Globus pallidus (tissue), 1 donor: ENCODE results near the gene SPECC1L.
A peak's percentile ranks its signal among the peaks of the same experiment; 100 is the strongest.

Experiments used
- DNase-seq: peaks from one replicate; pipeline ENCODE4 v3.0.0-alpha.2; 2015; ENCODE audit warnings: low spot score

Gene SPECC1L

GRCh38 chr22:24322522-24322921 lies 51.9 kb downstream of the SPECC1L start:
- DNase-seq, result no peak

DNA sequence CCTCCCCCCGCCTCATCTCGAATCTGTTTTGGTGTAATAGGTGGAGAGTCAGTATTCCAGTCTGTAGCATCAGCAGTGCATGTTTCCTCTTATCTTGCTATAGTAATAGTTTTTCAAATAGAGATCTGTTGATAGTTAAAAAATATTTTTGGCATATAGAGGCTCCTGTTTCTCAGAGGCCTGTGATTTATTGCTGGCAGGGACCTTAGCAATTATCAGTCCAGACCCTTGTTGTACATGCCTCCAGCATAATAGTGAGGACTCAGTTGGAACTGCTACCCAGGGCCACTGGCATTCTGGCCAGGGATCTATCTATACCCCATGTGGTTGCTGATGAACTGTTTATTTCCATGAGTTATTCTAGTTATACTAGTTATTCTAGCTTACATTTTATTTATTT lies 52.6 kb downstream of the SPECC1L start:
- no peak for DNase-seq

DNA sequence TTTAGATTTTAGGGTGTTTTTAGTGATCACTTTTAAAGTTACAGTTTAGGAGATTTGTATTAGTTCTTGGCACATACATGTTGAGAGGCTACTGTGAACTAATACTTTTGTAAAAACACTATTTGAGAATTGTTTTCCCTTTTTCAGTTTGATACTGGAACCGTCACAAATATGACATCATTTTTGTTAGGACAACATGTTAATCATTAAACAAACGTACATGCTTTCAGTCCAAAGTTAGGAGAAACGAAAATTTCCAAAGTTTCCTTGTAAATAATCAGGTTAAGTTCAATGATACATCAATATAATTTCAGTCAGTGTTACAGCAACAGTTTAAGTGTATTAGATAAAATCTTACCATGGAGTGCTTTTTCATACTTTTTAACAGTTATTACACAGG lies 53.1 kb downstream of the SPECC1L start:
- DNase-seq, result no peak

GRCh38 chr22:24324137-24324536 lies 53.5 kb downstream of the SPECC1L start:
- DNase-seq, result no peak

DNA sequence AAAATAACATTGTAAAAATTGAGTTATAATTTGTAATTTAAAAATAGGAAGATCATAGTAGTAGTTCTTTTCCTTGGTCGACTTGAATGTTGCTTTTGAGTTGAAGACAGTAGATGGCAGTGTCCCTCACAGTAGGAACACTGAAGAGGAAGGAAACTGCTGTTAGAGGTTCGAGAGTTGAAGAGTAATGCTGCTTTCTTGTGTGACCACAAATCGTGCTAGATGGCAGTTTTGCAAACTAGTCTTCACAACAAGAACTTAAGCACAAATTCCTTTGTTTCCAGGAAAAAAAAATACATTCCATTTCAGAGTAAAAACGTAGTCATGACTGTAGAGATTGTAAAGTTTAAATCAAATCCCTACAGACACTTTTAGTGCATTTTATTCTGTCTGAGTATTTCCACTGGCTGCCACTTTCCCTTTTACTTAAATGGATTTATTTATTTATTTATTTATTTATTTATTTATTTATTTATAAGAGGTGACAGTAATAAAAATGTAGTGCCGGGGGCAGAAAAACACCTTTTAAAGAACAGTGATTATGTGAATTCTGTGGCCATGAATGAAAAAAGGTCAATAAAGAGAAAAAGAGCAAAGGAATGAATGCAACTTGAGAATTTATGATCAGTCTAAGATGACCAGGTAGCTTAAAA lies 54.6 kb downstream of the SPECC1L start:
- peak; percentile 55 for DNase-seq

GRCh38 chr22:24326266-24326665 lies 55.6 kb downstream of the SPECC1L start:
- DNase-seq, result no peak

DNA sequence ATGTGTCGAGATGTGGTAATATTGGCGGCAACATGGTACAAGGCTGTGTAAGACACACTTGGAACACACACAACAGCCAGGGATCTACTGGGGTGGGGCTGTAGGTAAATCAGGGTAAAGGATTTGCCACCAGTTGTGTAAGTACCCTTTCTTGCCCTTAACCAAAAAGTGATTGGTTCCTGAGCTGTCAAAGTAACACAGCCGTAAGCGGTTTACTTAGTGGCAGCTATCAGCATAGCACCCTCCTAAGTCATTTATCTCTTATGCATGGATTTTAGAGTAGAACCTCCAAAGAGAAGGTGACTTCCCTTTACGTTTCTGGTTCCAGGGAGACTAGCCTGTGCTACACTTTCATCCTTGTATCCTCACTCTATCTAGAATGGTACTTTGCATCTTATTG lies 57.2 kb downstream of the SPECC1L start:
- no peak for DNase-seq

- no peak for DNase-seq
Measured at GRCh38 chr22:24329453-24329852, 58.8 kb downstream of the SPECC1L start.

- DNase-seq, result no peak
Measured at GRCh38 chr22:24330636-24331035, 60.0 kb downstream of the SPECC1L start.

- DNase-seq, result peak; percentile 16
Measured at GRCh38 chr22:24331468-24332440, 61.1 kb downstream of the SPECC1L start.

GRCh38 chr22:24333301-24333700 lies 62.7 kb downstream of the SPECC1L start:
- no peak for DNase-seq

DNA sequence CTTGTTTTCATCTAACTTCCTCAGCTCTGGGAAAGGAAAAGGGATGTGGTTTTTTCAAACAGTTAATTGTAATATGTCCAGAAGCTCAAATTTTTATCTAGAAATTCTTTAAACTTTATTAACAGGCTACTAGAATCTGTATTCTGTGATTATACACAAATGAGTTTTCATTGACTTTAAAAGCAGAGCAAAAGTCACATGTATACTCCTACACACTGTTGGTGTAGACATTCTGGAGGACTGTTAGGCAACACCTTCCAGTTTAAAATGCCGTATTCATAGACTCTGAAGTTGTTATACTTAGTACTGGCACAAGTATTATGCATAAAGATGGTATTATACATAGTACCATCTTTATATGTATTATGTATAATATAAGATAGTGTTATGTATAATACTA lies 64.9 kb downstream of the SPECC1L start:
- no peak for DNase-seq

DNA sequence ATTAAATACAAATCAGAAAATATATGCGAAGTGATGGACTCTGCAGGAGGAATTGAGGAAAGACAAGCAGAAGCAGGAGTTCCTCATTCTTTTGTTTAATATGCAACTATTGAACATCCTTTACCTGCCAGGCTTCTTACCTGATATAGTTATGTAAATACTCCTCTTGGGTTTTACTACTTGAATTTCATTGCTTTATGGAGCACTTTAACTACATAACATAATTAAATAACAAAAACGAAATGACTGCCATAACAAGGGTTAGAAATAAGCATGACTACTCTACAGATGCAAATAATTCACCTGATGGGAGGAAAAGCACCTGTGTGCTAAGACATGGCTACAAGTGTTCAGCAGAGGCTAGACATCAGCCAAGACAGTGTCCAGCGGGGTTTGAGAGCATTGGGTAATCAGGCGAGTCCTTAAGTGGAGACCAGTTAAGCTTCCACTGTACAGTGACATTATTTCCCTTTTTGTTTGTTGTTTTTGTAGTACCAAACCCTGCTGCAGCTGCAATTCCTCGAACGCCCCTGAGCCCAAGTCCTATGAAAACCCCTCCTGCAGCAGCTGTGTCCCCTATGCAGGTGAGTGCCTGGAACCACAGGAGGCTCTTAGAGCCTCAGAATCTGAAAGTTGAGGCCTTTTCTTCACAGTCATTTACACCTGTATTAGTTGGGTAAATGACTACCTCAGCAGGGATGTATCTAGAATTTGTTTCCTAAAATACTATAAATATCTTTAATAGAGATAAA lies 67.4 kb downstream of the SPECC1L start:
- no peak for DNase-seq

- DNase-seq, result no peak
Measured at GRCh38 chr22:24338726-24339451, 68.3 kb downstream of the SPECC1L start.

DNA sequence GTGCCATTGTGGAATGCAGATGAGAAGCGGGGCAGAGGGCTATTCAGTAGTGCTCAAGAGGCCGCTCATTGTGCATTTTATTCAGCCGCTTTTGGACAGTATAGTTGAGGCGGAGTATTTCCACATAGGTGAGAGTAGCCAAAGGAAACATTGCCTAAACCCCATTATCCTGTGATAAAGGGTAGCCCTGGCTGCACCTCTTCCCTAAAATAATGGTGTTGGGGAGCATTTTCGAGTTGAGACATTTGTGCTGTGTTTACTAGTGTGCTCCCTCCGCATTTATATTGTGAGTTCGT lies 68.8 kb downstream of the SPECC1L start:
- DNase-seq, result no peak

- no peak for DNase-seq
Measured at GRCh38 chr22:24341627-24342026, 71.0 kb downstream of the SPECC1L start.

- DNase-seq, result no peak
Measured at GRCh38 chr22:24350627-24351026, 80.0 kb downstream of the SPECC1L start.

DNA sequence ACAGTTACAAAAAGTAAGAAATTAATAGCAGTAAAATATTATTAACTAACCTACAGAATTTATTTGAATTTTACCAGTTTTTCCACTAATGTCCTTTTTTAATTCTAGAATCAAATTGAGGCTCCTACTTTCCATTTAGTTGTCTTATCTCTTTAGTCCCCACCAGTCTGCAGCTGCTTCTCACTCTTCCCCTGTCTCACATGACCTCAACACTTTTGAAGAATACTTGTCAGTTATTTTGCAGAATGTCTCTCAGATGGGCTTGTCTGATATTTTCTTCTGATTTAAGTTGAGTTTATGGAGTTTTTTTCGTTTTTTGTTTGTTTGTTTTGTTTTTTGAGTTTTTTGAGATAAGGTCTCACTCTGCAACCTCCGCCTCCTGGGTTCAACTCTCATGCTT lies 82.5 kb downstream of the SPECC1L start:
- DNase-seq, result no peak

DNA sequence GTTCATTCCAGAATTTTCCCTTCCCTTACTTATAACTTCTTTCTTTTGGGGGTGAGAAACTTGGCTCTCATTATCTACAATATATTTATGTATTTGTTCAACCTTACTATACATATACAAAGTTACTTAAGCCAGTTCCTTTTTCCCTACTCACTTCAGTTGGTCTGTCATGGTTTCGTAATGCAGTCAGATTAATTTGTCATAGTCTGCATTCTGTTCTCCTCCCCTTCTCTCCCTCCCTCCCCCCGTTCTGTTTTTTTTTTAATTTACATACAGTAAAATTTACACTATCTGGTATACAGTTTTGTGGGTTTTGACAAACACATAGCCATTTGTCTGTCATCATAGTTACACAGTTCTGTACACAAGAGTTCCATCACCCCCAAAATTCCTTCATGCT lies 84.9 kb downstream of the SPECC1L start:
- DNase-seq, result no peak

DNA sequence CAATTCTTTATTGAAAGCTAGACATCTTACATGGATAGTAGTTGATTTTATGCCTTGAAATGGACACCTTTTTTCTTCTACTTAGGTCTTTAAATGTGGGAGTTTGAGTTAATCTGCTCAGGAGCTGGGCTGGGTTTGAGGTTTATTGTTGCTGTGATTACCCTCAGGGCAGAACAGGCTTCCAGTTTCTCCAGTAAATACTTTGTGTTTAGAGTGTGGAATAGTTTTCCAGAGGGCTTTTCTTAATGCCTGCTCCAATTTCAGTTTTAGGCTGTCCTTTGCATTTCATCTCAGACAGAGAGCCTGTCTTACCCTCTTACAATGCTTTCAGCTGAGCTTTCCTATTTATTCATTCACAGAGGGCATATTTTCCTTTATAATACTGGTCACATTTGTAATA lies 86.9 kb downstream of the SPECC1L start:
- DNase-seq, result no peak

- no peak for DNase-seq
Measured at GRCh38 chr22:24358105-24358836, 87.6 kb downstream of the SPECC1L start.
